AG09319 (cell line): ENCODE data around the gene USH2A.

Experiments used
- DNase-seq: peaks from one replicate; pipeline ENCODE4 v3.0.0-alpha.2; 2010; ENCODE audit warnings: low read depth; ENCODE audit errors: extremely low read depth
- TF ChIP-seq, protein P1 (sequence below): IDR thresholded peaks from 2 replicates; pipeline ENCODE4 v1.5.1; 2011; ENCODE audit warnings: low read depth, mild to moderate bottlenecking, inconsistent platforms, low read length, moderate library complexity

Gene USH2A

GRCh38 chr1:215986401-215986800, 436.8 kb downstream of the USH2A start:
- TF ChIP-seq, protein P1, sequence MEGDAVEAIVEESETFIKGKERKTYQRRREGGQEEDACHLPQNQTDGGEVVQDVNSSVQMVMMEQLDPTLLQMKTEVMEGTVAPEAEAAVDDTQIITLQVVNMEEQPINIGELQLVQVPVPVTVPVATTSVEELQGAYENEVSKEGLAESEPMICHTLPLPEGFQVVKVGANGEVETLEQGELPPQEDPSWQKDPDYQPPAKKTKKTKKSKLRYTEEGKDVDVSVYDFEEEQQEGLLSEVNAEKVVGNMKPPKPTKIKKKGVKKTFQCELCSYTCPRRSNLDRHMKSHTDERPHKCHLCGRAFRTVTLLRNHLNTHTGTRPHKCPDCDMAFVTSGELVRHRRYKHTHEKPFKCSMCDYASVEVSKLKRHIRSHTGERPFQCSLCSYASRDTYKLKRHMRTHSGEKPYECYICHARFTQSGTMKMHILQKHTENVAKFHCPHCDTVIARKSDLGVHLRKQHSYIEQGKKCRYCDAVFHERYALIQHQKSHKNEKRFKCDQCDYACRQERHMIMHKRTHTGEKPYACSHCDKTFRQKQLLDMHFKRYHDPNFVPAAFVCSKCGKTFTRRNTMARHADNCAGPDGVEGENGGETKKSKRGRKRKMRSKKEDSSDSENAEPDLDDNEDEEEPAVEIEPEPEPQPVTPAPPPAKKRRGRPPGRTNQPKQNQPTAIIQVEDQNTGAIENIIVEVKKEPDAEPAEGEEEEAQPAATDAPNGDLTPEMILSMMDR: no peak
- DNase-seq: no peak

- TF ChIP-seq, protein P1: no peak
- no peak for DNase-seq
These were observed 439.6 kb downstream of the USH2A start for GRCh38 chr1:215983680-215984079.

DNA sequence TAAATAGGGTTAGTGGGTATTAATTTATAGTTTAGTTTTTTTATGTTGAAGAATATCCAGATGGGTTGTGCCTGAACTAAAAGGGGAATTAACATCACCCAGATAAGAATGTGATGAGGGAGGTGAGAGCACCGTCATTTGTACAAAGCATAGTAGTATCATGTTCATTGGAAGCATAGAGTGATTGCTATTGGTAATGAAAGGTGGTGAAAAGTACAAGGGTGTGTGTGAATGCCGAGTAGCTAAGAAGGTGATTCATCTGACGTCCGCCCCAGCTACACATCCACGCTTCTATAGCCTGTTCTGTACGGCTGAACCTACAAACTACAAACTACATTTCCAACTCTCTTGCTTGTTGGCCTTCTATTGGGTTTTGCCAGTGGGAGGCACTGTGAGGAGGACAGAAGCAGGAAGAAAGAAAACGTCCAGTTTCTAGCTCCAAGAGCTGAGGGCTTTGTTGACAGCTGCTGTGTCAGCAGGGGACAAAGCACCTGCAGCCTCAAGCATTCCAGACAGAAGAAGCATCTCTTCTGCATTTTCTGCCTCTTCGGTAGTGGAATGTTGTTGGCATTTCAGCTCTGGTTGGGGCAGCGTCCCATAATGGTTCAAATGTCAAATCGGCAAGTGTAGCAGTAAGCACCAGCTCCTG, 451.3 kb downstream of the USH2A start:
- no peak for DNase-seq

GRCh38 chr1:215970406-215970805, 452.8 kb downstream of the USH2A start:
- no peak for DNase-seq
- TF ChIP-seq, protein P1: no peak

More for the DNA sequence above, 451.3 kb downstream of the USH2A start:
- TF ChIP-seq, protein P1: no peak

- no peak for DNase-seq
- TF ChIP-seq, protein P1: no peak
These were observed 459.6 kb downstream of the USH2A start for GRCh38 chr1:215963621-215964020.

- DNase-seq: no peak
- TF ChIP-seq, protein P1: no peak
These were observed 460.2 kb downstream of the USH2A start for GRCh38 chr1:215963040-215963439.

GRCh38 chr1:215958841-215959240, 464.4 kb downstream of the USH2A start:
- TF ChIP-seq, protein P1: no peak
- DNase-seq: no peak
